Measurements from ENCODE around the gene TMEM132C.
A peak's percentile ranks its signal among the peaks of the same experiment; 100 is the strongest.

The TMEM132C gene

GRCh38 chr12:128288357-128288756 is 21.4 kb downstream of the TMEM132C start:
- no peak for DNase-seq (ENCODE audit: low spot score)

- no peak for DNase-seq (ENCODE audit: low spot score)
These were observed 21.9 kb downstream of the TMEM132C start for GRCh38 chr12:128288896-128289295.

GRCh38 chr12:128290938-128291337 is 24.0 kb downstream of the TMEM132C start:
- DNase-seq (ENCODE audit: low spot score), result no peak

GRCh38 chr12:128298091-128298748 is 31.2 kb downstream of the TMEM132C start:
- no peak for DNase-seq (ENCODE audit: low spot score)

GRCh38 chr12:128305336-128305892 is 38.4 kb downstream of the TMEM132C start:
- no peak for DNase-seq (ENCODE audit: low spot score)

- no peak for DNase-seq (ENCODE audit: low spot score)
These were observed 40.8 kb downstream of the TMEM132C start for GRCh38 chr12:128307791-128308190.

GRCh38 chr12:128312661-128313060 is 45.7 kb downstream of the TMEM132C start:
- no peak for DNase-seq (ENCODE audit: low spot score)

- DNase-seq (ENCODE audit: low spot score), result no peak
These were observed 47.0 kb downstream of the TMEM132C start for GRCh38 chr12:128313931-128314330.

GRCh38 chr12:128314611-128315010 is 47.6 kb downstream of the TMEM132C start:
- peak; percentile 4 for DNase-seq (ENCODE audit: low spot score)

- DNase-seq (ENCODE audit: low spot score), result no peak
These were observed 49.1 kb downstream of the TMEM132C start for GRCh38 chr12:128316078-128316477.

- no peak for DNase-seq (ENCODE audit: low spot score)
These were observed 50.1 kb downstream of the TMEM132C start for GRCh38 chr12:128316973-128317526.

GRCh38 chr12:128318341-128318740 is 51.4 kb downstream of the TMEM132C start:
- no peak for DNase-seq (ENCODE audit: low spot score)

- no peak for DNase-seq (ENCODE audit: low spot score)
These were observed 52.0 kb downstream of the TMEM132C start for GRCh38 chr12:128318946-128319345.

- no peak for DNase-seq (ENCODE audit: low spot score)
These were observed 55.4 kb downstream of the TMEM132C start for GRCh38 chr12:128322341-128322740.

GRCh38 chr12:128323145-128323920 is 56.4 kb downstream of the TMEM132C start:
- DNase-seq (ENCODE audit: low spot score), result no peak

- DNase-seq (ENCODE audit: low spot score), result no peak
These were observed 58.7 kb downstream of the TMEM132C start for GRCh38 chr12:128325646-128326045.

- no peak for DNase-seq (ENCODE audit: low spot score)
These were observed 59.4 kb downstream of the TMEM132C start for GRCh38 chr12:128326406-128326805.

GRCh38 chr12:128328961-128329360 is 62.0 kb downstream of the TMEM132C start:
- DNase-seq (ENCODE audit: low spot score), result no peak

GRCh38 chr12:128336204-128337070 is 69.5 kb downstream of the TMEM132C start:
- DNase-seq (ENCODE audit: low spot score), result no peak

GRCh38 chr12:128337071-128337345 is 70.0 kb downstream of the TMEM132C start:
- DNase-seq (ENCODE audit: low spot score), result no peak

GRCh38 chr12:128337431-128338170 is 70.6 kb downstream of the TMEM132C start:
- no peak for DNase-seq (ENCODE audit: low spot score)
